Sciatic nerve (tissue), 2 donors: ENCODE measurements around the gene CKB. TPM values are rescaled to one million over a fixed set of nuclear protein-coding genes. Genes with fewer than 3 reads are reported as not detected.
A peak's percentile ranks its signal among the peaks of the same experiment; 100 is the strongest.

ENCODE experiments used
- ATAC-seq: fragments of 200-7000 bp; cut with Tn5 transposase; one replicate; pipeline ENCODE4 v1.9.1; 2020; ENCODE audit warnings: mild to moderate bottlenecking, moderate library complexity
- DNase-seq: peaks from one replicate; pipeline ENCODE4 v3.0.0-alpha.2; 2020; ENCODE audit warnings: low spot score
- intact Hi-C: fragments of 100-400 bp; cut with DNase I; formaldehyde crosslinking; loops from one replicate; pipeline ENCODE4 v1.14.2; 2022
- total RNA-seq: library from RNA; stranded (reverse); fragmentation: NEBNext Ultra II Directional; extraction: Animal tissue kit (Norgen Biotek cat#: 25700); gene quantifications from one replicate; pipeline ENCODE4 v1.2.1, GENCODE V29; 2021
- donor health status: DM: no; HTN: no; CAD: no.
- donor health status: DM: no; HTN: no; CAD: no.

The CKB gene
- total RNA-seq, 1 donor from 2014 or later, result 69.1 TPM

- peak; percentile 45 for DNase-seq
- intact Hi-C loops, result loop anchor here (5.0 kb wide), 1 partner anchor 44 kb away; no protein-coding TSS in a partner anchor
- ATAC-seq, result no peak
These were observed 19.8 kb downstream of the CKB start for GRCh38 chr14:103502877-103503276.

DNA sequence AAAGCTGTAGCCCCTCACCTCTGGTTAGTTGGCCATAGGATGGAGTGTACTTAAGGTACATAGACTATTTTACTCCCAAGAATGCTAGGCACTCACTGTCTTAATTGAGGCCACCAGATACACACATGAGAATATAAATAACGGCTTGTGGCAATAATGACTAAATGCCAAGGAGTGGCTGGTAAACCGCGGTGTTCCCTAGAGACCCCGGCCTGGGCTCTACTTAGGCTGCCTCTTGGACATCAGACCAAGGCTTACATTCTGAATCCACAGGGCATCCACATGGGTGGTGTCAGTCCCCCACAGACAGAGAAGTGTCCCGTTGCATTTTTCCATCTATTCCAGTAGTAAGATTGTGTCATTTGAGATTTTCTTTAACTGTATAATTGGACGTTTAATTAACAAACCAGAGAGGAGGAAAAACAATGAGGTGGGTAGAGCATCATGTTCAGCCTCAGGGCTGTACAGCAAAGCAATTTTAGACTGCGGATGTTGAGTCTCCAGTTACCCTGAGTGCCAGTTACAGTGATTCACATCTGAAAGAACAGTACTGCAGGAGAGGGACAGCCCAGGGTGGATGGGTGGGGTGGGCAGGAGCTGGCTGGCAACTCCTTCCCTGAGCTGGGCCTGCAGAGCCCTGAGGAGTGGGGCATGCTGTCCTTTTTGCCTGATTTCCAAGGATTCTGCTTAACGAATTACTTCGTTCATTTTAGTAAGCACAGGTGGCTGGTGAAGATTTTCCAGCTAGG lies 20.5 kb downstream of the CKB start:
- DNase-seq, result peak; percentile 15
- intact Hi-C loops, result loop anchor here (5.0 kb wide), 1 partner anchor 45 kb away; no protein-coding TSS in a partner anchor
- ATAC-seq, result no peak

DNA sequence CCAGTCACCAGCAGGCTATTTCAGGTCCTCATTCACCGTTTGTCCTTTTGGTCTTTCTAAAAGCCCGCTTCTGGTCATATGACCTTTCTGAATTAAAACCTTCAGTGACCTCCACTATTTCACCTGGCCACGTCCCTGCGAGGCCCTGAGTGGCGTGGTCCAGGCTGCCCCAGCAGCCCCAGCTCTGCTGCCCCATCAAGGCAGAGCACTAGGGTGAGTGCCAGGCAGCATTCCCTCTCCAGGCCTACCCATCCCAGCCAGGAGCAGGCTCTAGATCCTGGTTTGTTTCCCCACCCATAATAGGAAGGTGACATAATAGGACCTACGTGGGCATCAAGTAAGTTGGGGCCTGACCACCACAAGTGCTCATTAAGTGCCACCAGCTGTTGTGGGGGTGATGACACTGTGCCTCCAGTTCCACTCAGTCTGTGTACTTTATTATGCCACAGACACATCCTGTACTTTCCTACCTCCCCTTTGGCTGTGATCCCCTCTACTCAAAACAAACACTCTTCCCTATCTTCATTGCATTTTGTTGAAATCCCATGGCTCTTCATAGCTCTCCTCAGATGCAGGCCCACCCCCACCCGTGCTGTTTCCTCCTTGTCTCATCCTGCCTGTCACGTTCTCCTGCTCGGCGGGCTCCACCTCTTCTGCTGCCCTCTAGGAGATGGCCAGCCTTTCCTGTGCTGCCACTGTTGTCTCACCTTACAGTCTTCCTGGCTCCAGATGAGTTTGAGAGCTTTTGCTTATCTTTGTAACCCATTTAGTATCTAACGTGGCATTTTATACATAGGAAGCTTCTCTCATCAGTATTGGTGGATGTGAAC lies 21.4 kb downstream of the CKB start:
- no peak for DNase-seq
- no peak for ATAC-seq
- intact Hi-C loops, result loop anchor here (5.0 kb wide), 1 partner anchor 46 kb away; no protein-coding TSS in a partner anchor

GRCh38 chr14:103500148-103500990 lies 22.3 kb downstream of the CKB start:
- intact Hi-C loops, result loop anchor here (5.0 kb wide), 1 partner anchor 47 kb away; no protein-coding TSS in a partner anchor
- DNase-seq (peak; percentile 94), ATAC-seq (peak; percentile 96)

GRCh38 chr14:103499709-103500108 lies 22.9 kb downstream of the CKB start:
- intact Hi-C loops, result loop anchor here (5.0 kb wide), 1 partner anchor 48 kb away; no protein-coding TSS in a partner anchor
- no peak for ATAC-seq
- peak; percentile 42 for DNase-seq

GRCh38 chr14:103496776-103497175 lies 25.9 kb downstream of the CKB start:
- intact Hi-C loops, result no loop called here
- no peak for ATAC-seq
- no peak for DNase-seq

DNA sequence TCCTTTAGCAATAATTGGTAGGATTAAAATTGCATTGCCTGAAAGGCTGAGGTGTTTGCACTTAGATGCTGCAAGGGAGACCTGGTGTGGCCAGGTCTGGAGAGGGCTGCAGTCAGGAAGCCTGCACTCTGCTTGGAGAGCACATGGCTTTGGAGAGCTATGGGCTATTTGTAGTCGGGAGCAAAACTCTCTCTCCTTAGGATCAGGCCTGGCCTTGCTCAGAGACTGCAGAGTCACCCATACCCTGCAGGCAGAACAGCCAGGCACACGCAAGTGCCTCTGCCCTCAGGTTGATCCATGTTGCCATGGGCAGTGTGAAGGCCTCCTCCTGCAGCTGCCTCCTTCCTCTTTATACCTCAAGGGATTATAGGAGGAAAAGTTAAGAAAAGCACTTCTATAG lies 26.8 kb downstream of the CKB start:
- intact Hi-C loops, result no loop called here
- no peak for ATAC-seq
- no peak for DNase-seq

GRCh38 chr14:103492156-103492925 lies 30.3 kb downstream of the CKB start:
- ATAC-seq (no peak), DNase-seq (no peak)
- intact Hi-C loops, result no loop called here

- DNase-seq, result no peak
These were observed 30.9 kb downstream of the CKB start for GRCh38 chr14:103491691-103492090.

GRCh38 chr14:103489621-103490020 lies 33.0 kb downstream of the CKB start:
- no peak for ATAC-seq

More at GRCh38 chr14:103491691-103492090, 30.9 kb downstream of the CKB start:
- intact Hi-C loops, result no loop called here
- no peak for ATAC-seq

DNA sequence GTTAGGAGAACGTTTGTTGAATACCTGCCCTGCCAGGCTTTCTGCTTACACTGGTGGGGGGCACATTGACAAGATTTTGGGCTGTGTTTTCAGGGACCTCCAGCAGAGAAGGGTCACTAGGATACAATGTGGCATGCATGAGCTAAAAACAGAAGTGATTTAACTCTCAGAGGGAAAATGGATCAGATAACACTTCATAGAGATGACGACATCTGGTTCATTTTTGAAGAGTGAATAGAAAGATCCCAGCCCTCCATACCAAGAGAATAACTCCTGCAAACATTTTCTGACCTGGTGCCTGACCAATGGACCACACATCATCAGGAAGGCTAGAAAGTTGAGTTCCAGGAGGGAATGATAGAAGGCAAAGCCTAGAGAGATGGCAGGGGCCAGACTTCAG lies 33.7 kb downstream of the CKB start:
- ATAC-seq (no peak), DNase-seq (no peak)
- intact Hi-C loops, result no loop called here

More at GRCh38 chr14:103489621-103490020, 33.0 kb downstream of the CKB start:
- no peak for DNase-seq
- intact Hi-C loops, result no loop called here

- intact Hi-C loops, result no loop called here
- no peak for ATAC-seq
- DNase-seq, result no peak
These were observed 34.6 kb downstream of the CKB start for GRCh38 chr14:103488071-103488470.

- no peak for ATAC-seq
- intact Hi-C loops, result no loop called here
- no peak for DNase-seq
These were observed 37.1 kb downstream of the CKB start for GRCh38 chr14:103485504-103485903.

DNA sequence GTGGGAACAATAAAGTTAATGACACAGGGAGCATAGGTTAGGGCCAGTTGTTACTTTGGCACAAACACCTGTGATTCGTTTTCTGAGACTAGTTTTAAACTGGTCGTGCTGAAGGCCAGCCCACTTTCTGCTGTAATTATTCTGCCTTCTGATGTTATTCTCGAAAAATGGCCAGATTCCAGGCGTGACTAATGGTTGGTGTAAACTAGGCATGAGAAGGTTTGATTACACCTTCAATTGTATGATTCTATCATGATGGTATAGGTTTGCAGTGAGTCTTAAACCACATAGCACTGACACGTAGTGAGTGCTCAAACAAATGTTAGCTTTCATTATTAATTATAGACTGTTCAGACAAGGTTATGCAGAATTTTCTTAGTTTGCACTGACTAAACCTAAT lies 39.0 kb downstream of the CKB start:
- DNase-seq, result no peak
- ATAC-seq, result no peak
- intact Hi-C loops, result no loop called here

DNA sequence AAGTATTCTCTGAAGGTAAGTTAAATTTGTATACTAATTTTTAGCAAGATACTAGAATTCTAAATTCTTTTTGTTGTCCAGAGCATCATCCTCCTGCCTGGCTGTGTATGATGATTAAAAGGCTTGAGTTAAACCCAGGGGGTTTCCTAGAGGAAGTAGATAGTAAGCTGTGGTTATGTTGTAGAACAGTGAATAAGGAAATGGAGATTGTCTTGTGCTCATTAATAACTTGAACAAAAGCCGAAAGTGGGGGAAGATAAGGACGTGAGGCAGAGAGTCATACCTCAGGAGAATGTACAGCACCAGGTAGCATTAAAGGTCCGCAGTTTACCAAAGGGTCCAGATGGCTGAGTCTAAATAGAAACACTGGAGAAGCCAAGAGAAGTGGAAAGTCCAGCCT lies 42.0 kb downstream of the CKB start:
- intact Hi-C loops, result no loop called here
- DNase-seq (no peak), ATAC-seq (no peak)

DNA sequence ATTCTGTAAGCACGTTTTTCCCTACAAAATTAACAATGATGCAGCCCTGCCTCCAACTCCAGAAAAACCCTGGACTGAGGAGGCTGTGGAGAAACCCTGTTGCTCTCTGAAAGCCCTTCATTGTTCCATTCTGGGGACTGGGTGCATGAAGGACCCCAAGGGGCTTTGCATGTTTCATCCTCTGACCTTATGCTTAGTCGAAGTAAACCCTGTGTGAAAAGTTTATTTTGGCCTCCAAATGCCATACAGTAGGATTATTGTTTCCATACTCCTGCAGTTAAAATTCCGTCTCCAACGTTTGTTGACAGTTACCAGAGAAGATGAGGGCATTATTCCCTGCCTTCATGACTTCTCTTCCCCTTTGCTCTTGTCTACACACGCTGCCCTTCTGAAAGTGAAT lies 46.0 kb downstream of the CKB start:
- DNase-seq (no peak), ATAC-seq (no peak)
- intact Hi-C loops, result no loop called here

- intact Hi-C loops, result no loop called here
- ATAC-seq, result no peak
- DNase-seq, result no peak
These were observed 46.6 kb downstream of the CKB start for GRCh38 chr14:103476065-103476464.

DNA sequence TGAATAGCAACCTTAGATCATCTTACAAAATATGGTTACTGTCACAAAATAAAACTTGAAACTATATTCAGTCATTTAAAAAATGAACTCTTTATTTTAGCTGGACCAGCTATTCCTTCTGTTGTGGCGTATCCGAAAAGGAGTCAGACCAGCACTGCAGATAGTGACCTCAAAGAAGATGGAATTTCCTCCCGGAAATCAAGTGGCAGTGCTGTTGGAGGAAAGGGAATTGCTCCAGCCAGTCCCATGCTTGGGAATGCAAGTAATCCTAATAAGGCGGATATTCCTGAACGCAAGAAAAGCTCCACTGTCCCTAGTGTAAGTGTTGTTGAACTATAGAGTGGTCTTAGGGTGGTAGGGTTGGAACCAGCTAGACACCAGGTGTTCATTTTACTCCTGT lies 47.7 kb downstream of the CKB start:
- intact Hi-C loops, result no loop called here
- ATAC-seq (no peak), DNase-seq (no peak)
